GM23338 (cell line): ENCODE measurements around the gene CYP2J2. TPM values are rescaled to one million over a fixed set of nuclear protein-coding genes. Genes with fewer than 3 reads are reported as not detected.
"Not testable (repeated sequence)": the region's sequence is repeated elsewhere in the genome, so short reads cannot be mapped to it uniquely, and the experiment has no call there.

Source experiments
- ATAC-seq: fragments of 200-7000 bp; cut with Tn5 transposase; 3 replicates; pipeline ENCODE4 v1.9.1; 2020
- DNase-seq: peaks from one replicate; pipeline ENCODE4 v3.0.0-alpha.2; 2015; ENCODE audit warnings: low spot score
- H2AFZ ChIP-seq: fragments of 200-600 bp; sonication (generic); 2 replicates; pipeline ENCODE4 v1.8.0; 2016; ENCODE audit warnings: antibody characterized with exemption, mild to moderate bottlenecking, moderate library complexity
- H3F3A ChIP-seq: fragments of 200-600 bp; sonication (generic); replicated peaks from 2 replicates; pipeline ENCODE4 v1.8.0; 2017; ENCODE audit warnings: antibody characterized with exemption, mixed run types, low read depth
- H3K27ac ChIP-seq: fragments of 200-600 bp; sonication (generic); 2 replicates; pipeline ENCODE4 v1.6.1; 2016; ENCODE audit warnings: low read depth
- H3K27me3 ChIP-seq: fragments of 200-600 bp; sonication (generic); 2 replicates; pipeline ENCODE4 v1.8.0; 2016; ENCODE audit warnings: mild to moderate bottlenecking, mixed run types, moderate library complexity; ENCODE audit not compliant: insufficient read depth
- H3K36me3 ChIP-seq: fragments of 200-600 bp; sonication (generic); 2 replicates; pipeline ENCODE4 v1.8.0; 2016; ENCODE audit warnings: mild to moderate bottlenecking; ENCODE audit not compliant: insufficient read depth
- H3K4me1 ChIP-seq: fragments of 200-600 bp; sonication (generic); 2 replicates; pipeline ENCODE4 v1.8.0; 2016; ENCODE audit warnings: mild to moderate bottlenecking, moderate library complexity; ENCODE audit not compliant: insufficient read depth
- H3K4me2 ChIP-seq: fragments of 200-600 bp; sonication (generic); 2 replicates; pipeline ENCODE4 v1.7.1; 2017; ENCODE audit warnings: mixed run types
- H3K4me3 ChIP-seq: fragments of 200-600 bp; sonication (generic); 2 replicates; pipeline ENCODE4 v1.6.1; 2016; ENCODE audit warnings: mixed run types
- H3K79me2 ChIP-seq: fragments of 200-600 bp; sonication (generic); replicated peaks from 2 replicates; pipeline ENCODE4 v1.8.0; 2017; ENCODE audit warnings: mild to moderate bottlenecking; ENCODE audit not compliant: insufficient read depth
- H3K9me2 ChIP-seq: fragments of 200-600 bp; sonication (generic); 2 replicates; pipeline ENCODE4 v1.8.0; 2017; ENCODE audit not compliant: insufficient read depth
- H4K20me1 ChIP-seq: fragments of 200-600 bp; sonication (generic); replicated peaks from 2 replicates; pipeline ENCODE4 v1.8.0; 2017; ENCODE audit warnings: mild to moderate bottlenecking; ENCODE audit not compliant: insufficient read depth
- H3K27ac Mint-ChIP-seq: 2 replicates; pipeline ENCODE4 v1.8.0; 2020; ENCODE audit warnings: inconsistent platforms, mild to moderate bottlenecking, moderate library complexity, mixed read lengths
- H3K27me3 Mint-ChIP-seq: 3 replicates; pipeline ENCODE4 v1.8.0; 2022; ENCODE audit warnings: low read depth, mild to moderate bottlenecking, moderate library complexity, mixed read lengths, inconsistent platforms; ENCODE audit not compliant: insufficient read depth, poor library complexity
- H3K36me3 Mint-ChIP-seq: 3 replicates; pipeline ENCODE4 v1.8.0; 2021; ENCODE audit warnings: low read depth, mild to moderate bottlenecking, inconsistent platforms, moderate library complexity, mixed read lengths
- H3K4me1 Mint-ChIP-seq: 3 replicates; pipeline ENCODE4 v1.8.0; 2020; ENCODE audit warnings: mild to moderate bottlenecking, inconsistent platforms, mixed read lengths
- H3K4me3 Mint-ChIP-seq: 3 replicates; pipeline ENCODE4 v1.8.0; 2021; ENCODE audit warnings: moderate library complexity, mild to moderate bottlenecking, inconsistent platforms, mixed read lengths
- H3K9me3 Mint-ChIP-seq: 3 replicates; pipeline ENCODE4 v1.8.0; 2020; ENCODE audit warnings: moderate library complexity, mild to moderate bottlenecking, inconsistent platforms, mixed read lengths
- CREB1 ChIP-seq: fragments of 250-450 bp; sonication (Bioruptor Pico); IDR thresholded peaks from 2 replicates; pipeline ENCODE4 v1.5.0; 2020; ENCODE audit warnings: low read depth, mild to moderate bottlenecking, moderate library complexity
- EZH2 ChIP-seq: fragments of 200-600 bp; sonication (generic); IDR thresholded peaks from one replicate; pipeline ENCODE4 v1.8.0; 2017; ENCODE audit warnings: antibody characterized with exemption, mild to moderate bottlenecking, low read depth; ENCODE audit not compliant: unreplicated experiment
- EZH2phosphoT487 ChIP-seq: fragments of 200-600 bp; sonication (generic); IDR thresholded peaks from one replicate; pipeline ENCODE4 v1.8.1; 2018; ENCODE audit warnings: antibody characterized with exemption; ENCODE audit not compliant: unreplicated experiment
- JUNB ChIP-seq: IDR thresholded peaks from one replicate; pipeline ENCODE4 v1.6.1; 2016; ENCODE audit warnings: antibody characterized with exemption; ENCODE audit not compliant: unreplicated experiment
- NANOG ChIP-seq: IDR thresholded peaks from 2 replicates; pipeline ENCODE4 v1.6.1; 2016; ENCODE audit warnings: antibody characterized with exemption, borderline replicate concordance
- POLR2AphosphoS5 ChIP-seq: IDR thresholded peaks from 2 replicates; pipeline ENCODE4 v1.6.1; 2016; ENCODE audit warnings: antibody characterized with exemption, low read depth
- polyA plus RNA-seq: library from polyadenylated mRNA; unstranded; fragments of >200 nt; fragmentation: Nextera tagmentation; extraction: Ambion mirVana; gene quantifications from 2 replicates; pipeline ENCODE4 v1.2.1, GENCODE V29; 2016
- total RNA-seq: library from RNA; depleted of rRNA; stranded (reverse); fragments of >200 nt; shearing (Covaris generic); gene quantifications from 2 replicates; pipeline ENCODE4 v1.2.3, GENCODE V29; 2014
- TF ChIP-seq, protein P1 (sequence below): fragments of 250-450 bp; sonication (Bioruptor Pico); IDR thresholded peaks from 2 replicates; pipeline ENCODE4 v1.5.0; 2020; ENCODE audit warnings: mild to moderate bottlenecking, moderate library complexity
- TF ChIP-seq, protein P2 (sequence below): IDR thresholded peaks from 2 replicates; pipeline ENCODE4 v1.6.1; 2016; ENCODE audit warnings: antibody characterized with exemption
- TF ChIP-seq, protein P3 (sequence below), 2 experiments: fragments of 200-600 bp in 1 of 2; sonication (generic) in 1 of 2; conservative IDR thresholded peaks; 2 replicates each; pipeline versions ENCODE4 v1.5.1 to v1.6.1; 2016 to 2017; ENCODE audit warnings: antibody characterized with exemption in 2 of 2, low read depth in 2 of 2, mild to moderate bottlenecking in 2 of 2, moderate library complexity in 1 of 2
- TF ChIP-seq, protein P4 (sequence below): IDR thresholded peaks from one replicate; pipeline ENCODE4 v1.6.1; 2018; ENCODE audit warnings: antibody characterized with exemption; ENCODE audit not compliant: unreplicated experiment

The CYP2J2 gene
- total and polyA plus RNA-seq, 2 experiments from 2014 or later, result 1.4 to 1.5 TPM

DNA sequence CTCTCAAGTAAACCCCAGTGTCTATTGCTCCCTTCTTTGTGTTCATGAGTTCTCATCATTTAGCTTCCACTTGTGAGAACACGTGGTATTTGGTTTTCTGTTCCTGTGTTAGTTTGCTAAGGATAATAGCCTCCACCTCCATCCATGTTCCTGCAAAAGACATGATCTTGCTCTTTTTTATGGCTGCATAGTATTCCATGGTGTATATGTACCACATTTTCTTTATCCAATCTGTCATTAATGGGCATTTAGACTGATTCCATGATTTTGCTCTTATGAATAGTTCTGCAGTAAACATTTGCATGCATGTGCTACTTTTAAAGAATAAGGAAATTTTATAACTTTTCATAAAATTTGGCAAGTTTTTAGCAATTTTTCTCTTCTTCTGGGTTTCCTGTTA is 71.3 kb downstream of the CYP2J2 start:
- not testable (repeated sequence) for H3K4me1 ChIP-seq, H2AFZ ChIP-seq, ATAC-seq, H3K79me2 ChIP-seq, H3K4me3 Mint-ChIP-seq, H3K4me3 ChIP-seq, H3K27me3 ChIP-seq, H3K36me3 ChIP-seq, H3K27ac ChIP-seq, H3K27ac Mint-ChIP-seq, H3F3A ChIP-seq, H4K20me1 ChIP-seq, H3K4me2 ChIP-seq, DNase-seq, H3K9me2 ChIP-seq, H3K9me3 Mint-ChIP-seq, H3K27me3 Mint-ChIP-seq
- H3K36me3 Mint-ChIP-seq, result peaks cover 16% of the 10 kb centered on the region
- H3K4me1 Mint-ChIP-seq, result peaks cover 10% of the 10 kb centered on the region; the same call in 2 of the 3 replicates

DNA sequence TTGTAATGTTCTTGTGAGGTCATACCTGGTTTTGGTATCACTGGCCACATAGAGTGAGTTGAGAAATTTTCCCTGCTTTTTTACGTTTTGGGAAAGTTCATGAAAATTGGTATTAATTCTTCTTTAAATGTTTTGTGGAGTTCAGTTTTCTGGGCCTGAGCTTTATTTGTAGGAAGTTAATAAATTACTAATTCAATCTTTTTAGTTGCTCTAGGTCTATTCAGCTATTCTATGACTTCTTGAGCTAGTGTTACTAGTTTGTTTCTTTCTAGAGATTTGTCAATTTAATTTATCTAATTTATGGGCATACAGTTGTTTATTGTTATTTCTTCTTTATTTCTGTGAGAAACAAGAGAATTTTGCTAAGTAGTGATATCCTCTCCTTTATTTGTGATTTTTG is 74.5 kb downstream of the CYP2J2 start:
- no peak overlapping the region for H3K4me2 ChIP-seq
- H2AFZ ChIP-seq, result no peak overlapping the region
- H3K4me3 ChIP-seq, result no peak overlapping the region
- H3K27me3 Mint-ChIP-seq, result no peaks in the 10 kb centered on the region
- H3K36me3 Mint-ChIP-seq, result peaks cover 36% of the 10 kb centered on the region
- no peak overlapping the region for H3K27ac ChIP-seq
- no peak overlapping the region for H3K4me3 Mint-ChIP-seq
- ATAC-seq (no peak), DNase-seq (peak; percentile 20)
- H3K4me1 Mint-ChIP-seq, result peaks cover 10% of the 10 kb centered on the region; the same call in 2 of the 3 replicates
- H3K9me2 ChIP-seq, result no peaks in the 10 kb centered on the region
- H3K79me2 ChIP-seq, result 0 out of 2 replicates have a peak, but pooled peaks cover 7% of the 10 kb centered on the region
- peaks cover 4% of the 10 kb centered on the region; the same call in 1 of the 2 replicates for H3K4me1 ChIP-seq
- H3K27ac Mint-ChIP-seq, result no peak overlapping the region
- no peaks in the 10 kb centered on the region for H3F3A ChIP-seq
- H3K27me3 ChIP-seq, result no peaks in the 10 kb centered on the region
- H3K36me3 ChIP-seq, result peaks cover 17% of the 10 kb centered on the region; the same call in 1 of the 2 replicates
- H4K20me1 ChIP-seq, result no peaks in the 10 kb centered on the region
- peaks cover 2% of the 10 kb centered on the region; the same call in 1 of the 3 replicates for H3K9me3 Mint-ChIP-seq
- TF ChIP-seq, protein P1, sequence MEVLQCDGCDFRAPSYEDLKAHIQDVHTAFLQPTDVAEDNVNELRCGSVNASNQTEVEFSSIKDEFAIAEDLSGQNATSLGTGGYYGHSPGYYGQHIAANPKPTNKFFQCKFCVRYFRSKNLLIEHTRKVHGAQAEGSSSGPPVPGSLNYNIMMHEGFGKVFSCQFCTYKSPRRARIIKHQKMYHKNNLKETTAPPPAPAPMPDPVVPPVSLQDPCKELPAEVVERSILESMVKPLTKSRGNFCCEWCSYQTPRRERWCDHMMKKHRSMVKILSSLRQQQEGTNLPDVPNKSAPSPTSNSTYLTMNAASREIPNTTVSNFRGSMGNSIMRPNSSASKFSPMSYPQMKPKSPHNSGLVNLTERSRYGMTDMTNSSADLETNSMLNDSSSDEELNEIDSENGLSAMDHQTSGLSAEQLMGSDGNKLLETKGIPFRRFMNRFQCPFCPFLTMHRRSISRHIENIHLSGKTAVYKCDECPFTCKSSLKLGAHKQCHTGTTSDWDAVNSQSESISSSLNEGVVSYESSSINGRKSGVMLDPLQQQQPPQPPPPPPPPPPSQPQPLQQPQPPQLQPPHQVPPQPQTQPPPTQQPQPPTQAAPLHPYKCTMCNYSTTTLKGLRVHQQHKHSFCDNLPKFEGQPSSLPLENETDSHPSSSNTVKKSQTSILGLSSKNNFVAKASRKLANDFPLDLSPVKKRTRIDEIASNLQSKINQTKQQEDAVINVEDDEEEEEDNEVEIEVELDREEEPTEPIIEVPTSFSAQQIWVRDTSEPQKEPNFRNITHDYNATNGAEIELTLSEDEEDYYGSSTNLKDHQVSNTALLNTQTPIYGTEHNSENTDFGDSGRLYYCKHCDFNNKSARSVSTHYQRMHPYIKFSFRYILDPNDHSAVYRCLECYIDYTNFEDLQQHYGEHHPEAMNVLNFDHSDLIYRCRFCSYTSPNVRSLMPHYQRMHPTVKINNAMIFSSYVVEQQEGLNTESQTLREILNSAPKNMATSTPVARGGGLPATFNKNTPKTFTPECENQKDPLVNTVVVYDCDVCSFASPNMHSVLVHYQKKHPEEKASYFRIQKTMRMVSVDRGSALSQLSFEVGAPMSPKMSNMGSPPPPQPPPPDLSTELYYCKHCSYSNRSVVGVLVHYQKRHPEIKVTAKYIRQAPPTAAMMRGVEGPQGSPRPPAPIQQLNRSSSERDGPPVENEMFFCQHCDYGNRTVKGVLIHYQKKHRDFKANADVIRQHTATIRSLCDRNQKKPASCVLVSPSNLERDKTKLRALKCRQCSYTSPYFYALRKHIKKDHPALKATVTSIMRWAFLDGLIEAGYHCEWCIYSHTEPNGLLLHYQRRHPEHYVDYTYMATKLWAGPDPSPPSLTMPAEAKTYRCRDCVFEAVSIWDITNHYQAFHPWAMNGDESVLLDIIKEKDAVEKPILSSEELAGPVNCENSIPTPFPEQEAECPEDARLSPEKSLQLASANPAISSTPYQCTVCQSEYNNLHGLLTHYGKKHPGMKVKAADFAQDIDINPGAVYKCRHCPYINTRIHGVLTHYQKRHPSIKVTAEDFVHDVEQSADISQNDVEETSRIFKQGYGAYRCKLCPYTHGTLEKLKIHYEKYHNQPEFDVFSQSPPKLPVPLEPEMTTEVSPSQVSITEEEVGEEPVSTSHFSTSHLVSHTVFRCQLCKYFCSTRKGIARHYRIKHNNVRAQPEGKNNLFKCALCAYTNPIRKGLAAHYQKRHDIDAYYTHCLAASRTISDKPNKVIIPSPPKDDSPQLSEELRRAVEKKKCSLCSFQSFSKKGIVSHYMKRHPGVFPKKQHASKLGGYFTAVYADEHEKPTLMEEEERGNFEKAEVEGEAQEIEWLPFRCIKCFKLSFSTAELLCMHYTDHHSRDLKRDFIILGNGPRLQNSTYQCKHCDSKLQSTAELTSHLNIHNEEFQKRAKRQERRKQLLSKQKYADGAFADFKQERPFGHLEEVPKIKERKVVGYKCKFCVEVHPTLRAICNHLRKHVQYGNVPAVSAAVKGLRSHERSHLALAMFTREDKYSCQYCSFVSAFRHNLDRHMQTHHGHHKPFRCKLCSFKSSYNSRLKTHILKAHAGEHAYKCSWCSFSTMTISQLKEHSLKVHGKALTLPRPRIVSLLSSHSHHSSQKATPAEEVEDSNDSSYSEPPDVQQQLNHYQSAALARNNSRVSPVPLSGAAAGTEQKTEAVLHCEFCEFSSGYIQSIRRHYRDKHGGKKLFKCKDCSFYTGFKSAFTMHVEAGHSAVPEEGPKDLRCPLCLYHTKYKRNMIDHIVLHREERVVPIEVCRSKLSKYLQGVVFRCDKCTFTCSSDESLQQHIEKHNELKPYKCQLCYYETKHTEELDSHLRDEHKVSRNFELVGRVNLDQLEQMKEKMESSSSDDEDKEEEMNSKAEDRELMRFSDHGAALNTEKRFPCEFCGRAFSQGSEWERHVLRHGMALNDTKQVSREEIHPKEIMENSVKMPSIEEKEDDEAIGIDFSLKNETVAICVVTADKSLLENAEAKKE (CRISPR knock-in tag), result no peak
- TF ChIP-seq CREB1 (CRISPR knock-in tag) (no peak), EZH2 (no peak), POLR2AphosphoS5 (no peak), NANOG (no peak), EZH2phosphoT487 (no peak), JUNB (no peak)
- TF ChIP-seq, protein P2, sequence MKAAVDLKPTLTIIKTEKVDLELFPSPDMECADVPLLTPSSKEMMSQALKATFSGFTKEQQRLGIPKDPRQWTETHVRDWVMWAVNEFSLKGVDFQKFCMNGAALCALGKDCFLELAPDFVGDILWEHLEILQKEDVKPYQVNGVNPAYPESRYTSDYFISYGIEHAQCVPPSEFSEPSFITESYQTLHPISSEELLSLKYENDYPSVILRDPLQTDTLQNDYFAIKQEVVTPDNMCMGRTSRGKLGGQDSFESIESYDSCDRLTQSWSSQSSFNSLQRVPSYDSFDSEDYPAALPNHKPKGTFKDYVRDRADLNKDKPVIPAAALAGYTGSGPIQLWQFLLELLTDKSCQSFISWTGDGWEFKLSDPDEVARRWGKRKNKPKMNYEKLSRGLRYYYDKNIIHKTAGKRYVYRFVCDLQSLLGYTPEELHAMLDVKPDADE, result no peak
- TF ChIP-seq, protein P3, sequence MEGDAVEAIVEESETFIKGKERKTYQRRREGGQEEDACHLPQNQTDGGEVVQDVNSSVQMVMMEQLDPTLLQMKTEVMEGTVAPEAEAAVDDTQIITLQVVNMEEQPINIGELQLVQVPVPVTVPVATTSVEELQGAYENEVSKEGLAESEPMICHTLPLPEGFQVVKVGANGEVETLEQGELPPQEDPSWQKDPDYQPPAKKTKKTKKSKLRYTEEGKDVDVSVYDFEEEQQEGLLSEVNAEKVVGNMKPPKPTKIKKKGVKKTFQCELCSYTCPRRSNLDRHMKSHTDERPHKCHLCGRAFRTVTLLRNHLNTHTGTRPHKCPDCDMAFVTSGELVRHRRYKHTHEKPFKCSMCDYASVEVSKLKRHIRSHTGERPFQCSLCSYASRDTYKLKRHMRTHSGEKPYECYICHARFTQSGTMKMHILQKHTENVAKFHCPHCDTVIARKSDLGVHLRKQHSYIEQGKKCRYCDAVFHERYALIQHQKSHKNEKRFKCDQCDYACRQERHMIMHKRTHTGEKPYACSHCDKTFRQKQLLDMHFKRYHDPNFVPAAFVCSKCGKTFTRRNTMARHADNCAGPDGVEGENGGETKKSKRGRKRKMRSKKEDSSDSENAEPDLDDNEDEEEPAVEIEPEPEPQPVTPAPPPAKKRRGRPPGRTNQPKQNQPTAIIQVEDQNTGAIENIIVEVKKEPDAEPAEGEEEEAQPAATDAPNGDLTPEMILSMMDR (conservative IDR thresholded peaks at IDR 0.05; ENCODE audit: low read depth in 2 of 2), result no peak
- TF ChIP-seq, protein P4, sequence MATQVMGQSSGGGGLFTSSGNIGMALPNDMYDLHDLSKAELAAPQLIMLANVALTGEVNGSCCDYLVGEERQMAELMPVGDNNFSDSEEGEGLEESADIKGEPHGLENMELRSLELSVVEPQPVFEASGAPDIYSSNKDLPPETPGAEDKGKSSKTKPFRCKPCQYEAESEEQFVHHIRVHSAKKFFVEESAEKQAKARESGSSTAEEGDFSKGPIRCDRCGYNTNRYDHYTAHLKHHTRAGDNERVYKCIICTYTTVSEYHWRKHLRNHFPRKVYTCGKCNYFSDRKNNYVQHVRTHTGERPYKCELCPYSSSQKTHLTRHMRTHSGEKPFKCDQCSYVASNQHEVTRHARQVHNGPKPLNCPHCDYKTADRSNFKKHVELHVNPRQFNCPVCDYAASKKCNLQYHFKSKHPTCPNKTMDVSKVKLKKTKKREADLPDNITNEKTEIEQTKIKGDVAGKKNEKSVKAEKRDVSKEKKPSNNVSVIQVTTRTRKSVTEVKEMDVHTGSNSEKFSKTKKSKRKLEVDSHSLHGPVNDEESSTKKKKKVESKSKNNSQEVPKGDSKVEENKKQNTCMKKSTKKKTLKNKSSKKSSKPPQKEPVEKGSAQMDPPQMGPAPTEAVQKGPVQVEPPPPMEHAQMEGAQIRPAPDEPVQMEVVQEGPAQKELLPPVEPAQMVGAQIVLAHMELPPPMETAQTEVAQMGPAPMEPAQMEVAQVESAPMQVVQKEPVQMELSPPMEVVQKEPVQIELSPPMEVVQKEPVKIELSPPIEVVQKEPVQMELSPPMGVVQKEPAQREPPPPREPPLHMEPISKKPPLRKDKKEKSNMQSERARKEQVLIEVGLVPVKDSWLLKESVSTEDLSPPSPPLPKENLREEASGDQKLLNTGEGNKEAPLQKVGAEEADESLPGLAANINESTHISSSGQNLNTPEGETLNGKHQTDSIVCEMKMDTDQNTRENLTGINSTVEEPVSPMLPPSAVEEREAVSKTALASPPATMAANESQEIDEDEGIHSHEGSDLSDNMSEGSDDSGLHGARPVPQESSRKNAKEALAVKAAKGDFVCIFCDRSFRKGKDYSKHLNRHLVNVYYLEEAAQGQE, result no peak
